ENCODE results near the gene HIGD1B. TPM values are rescaled to one million over a fixed set of nuclear protein-coding genes. Genes with fewer than 3 reads are reported as not detected.
"Not testable (repeated sequence)": the region's sequence is repeated elsewhere in the genome, so short reads cannot be mapped to it uniquely, and the experiment has no call there.

Gene HIGD1B
- total RNA-seq (1 to 10 TPM; 1.6 to 5.5 (median 3.6) TPM), polyA plus RNA-seq (10.3 TPM)
- long read RNA-seq, donor 1, partial matches to known transcripts, result 0 of 7 reads
- long read RNA-seq, donor 1, other reads (novel, unspliced or antisense), result 4 of 7 reads
- long read RNA-seq, donor 2, result 0 reads
- long read RNA-seq, donor 3, result 0 reads
- long read RNA-seq, donor 4, partial matches to known transcripts, result 0 of 6 reads
- long read RNA-seq, donor 4, other reads (novel, unspliced or antisense), result 2 of 6 reads

DNA sequence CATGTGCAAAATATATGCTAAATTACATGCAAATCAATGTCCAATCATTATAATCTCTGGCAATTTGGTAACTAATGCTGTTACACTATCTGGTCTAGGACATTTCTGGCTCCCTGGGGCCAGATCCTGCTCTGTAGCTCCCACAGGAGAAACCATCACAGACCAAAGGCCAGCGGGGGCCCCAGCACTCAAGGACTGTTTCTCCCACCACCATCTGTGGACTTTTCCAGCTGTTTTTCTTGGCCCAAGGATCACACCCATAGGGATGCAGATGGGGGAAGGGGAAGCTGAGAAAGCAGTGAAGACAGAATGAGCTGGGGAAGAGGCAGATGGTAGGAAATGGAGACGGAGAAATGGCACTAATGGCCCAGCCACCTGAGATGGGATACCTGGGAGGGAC, at the start of gene HIGD1B:
Gene HIGD1B (plus strand): TSS at position 298 of the 400 bp plus-strand sequence. CDS start 270 bp downstream, outside the sequence.
- intact Hi-C loops (cut with DNase I), result no loop called here
- no peaks in the 10 kb centered on the region for H3K4me1 ChIP-seq (ENCODE audit: control insufficient read depth, insufficient read depth, low read length)
- peak within 1 kb of the TSS; percentile 4 for H3K27ac ChIP-seq (ENCODE audit: low read length)
- 60% methylated on average over 2 of the region's 2 CpGs for WGBS
- DNase-seq (no peak), ATAC-seq (no peak)
- H3K27me3 ChIP-seq (ENCODE audit: control insufficient read depth, insufficient read depth), result no peaks in the 10 kb centered on the region
- H3K4me3 ChIP-seq (ENCODE audit: low read length), result no peak within 1 kb of the TSS
- no peaks in the 10 kb centered on the region for H3K9me3 ChIP-seq (ENCODE audit: control insufficient read depth, low read length)

DNA sequence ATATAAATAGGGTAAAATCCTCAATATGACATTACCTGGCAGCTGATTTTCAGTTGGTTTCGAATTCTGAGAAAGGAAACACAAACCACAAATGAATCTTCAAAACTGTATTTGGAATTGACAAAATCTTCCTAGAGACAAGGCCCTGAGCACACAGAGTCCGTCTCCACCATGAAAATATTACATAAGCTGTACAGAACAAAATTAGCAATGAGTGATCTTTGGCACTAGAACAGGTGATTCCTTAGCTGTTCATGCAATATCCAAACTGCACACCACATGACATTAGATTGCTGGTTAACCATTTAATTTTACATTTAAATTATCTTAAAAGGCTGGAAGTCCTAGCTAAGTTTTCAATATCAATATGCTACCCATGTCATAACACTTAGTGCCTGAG, 49.3 kb upstream of the HIGD1B start:
- peak; percentile 37 to 53 for ATAC-seq
- H3K4me1 ChIP-seq (ENCODE audit: control insufficient read depth, insufficient read depth, low read length), result peaks cover 11% of the 10 kb centered on the region
- intact Hi-C loops (cut with DNase I), result no loop called here

DNA sequence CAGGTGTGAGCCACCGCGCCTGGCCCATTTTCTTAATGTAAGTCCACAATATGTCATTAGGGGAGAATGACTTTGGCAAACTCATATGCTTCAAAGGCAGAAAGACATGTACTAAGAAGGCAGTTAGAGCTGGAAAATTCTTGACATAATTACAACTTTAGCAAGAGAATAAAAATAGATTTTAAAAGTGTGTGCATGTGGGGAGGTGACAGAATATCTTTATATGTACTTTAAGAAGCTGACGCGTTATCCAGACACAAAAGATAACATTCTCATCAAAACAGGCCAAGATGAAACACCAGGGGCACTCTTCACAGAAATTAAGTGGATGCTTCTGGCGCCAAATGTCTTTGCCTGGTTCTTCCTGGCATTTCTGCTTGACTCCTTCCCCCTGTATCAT, 45.8 kb upstream of the HIGD1B start:
- 67% methylated on average over 5 of the region's 5 CpGs for WGBS
- no peak overlapping the region for H3K4me3 ChIP-seq (ENCODE audit: low read length)
- H3K4me1 ChIP-seq (ENCODE audit: control insufficient read depth, insufficient read depth, low read length), result peaks cover 6% of the 10 kb centered on the region
- H3K27ac ChIP-seq (ENCODE audit: low read length), result peak overlapping the region; percentile 61
- intact Hi-C loops (cut with DNase I), result no loop called here
- no peak for ATAC-seq
- no peaks in the 10 kb centered on the region for H3K9me3 ChIP-seq (ENCODE audit: control insufficient read depth, low read length)
- H3K27me3 ChIP-seq (ENCODE audit: control insufficient read depth, insufficient read depth), result no peaks in the 10 kb centered on the region
- DNase-seq, result no peak

More for the DNA sequence above, 49.3 kb upstream of the HIGD1B start:
- H3K27ac ChIP-seq (ENCODE audit: low read length), result no peak overlapping the region
- no peaks in the 10 kb centered on the region for H3K9me3 ChIP-seq (ENCODE audit: control insufficient read depth, low read length)
- H3K4me3 ChIP-seq (ENCODE audit: low read length), result no peak overlapping the region
- H3K27me3 ChIP-seq (ENCODE audit: control insufficient read depth, insufficient read depth), result no peaks in the 10 kb centered on the region
- 74% methylated on average over 2 of the region's 2 CpGs for WGBS
- DNase-seq, result peak in 1 of 3 donors; percentile 7

DNA sequence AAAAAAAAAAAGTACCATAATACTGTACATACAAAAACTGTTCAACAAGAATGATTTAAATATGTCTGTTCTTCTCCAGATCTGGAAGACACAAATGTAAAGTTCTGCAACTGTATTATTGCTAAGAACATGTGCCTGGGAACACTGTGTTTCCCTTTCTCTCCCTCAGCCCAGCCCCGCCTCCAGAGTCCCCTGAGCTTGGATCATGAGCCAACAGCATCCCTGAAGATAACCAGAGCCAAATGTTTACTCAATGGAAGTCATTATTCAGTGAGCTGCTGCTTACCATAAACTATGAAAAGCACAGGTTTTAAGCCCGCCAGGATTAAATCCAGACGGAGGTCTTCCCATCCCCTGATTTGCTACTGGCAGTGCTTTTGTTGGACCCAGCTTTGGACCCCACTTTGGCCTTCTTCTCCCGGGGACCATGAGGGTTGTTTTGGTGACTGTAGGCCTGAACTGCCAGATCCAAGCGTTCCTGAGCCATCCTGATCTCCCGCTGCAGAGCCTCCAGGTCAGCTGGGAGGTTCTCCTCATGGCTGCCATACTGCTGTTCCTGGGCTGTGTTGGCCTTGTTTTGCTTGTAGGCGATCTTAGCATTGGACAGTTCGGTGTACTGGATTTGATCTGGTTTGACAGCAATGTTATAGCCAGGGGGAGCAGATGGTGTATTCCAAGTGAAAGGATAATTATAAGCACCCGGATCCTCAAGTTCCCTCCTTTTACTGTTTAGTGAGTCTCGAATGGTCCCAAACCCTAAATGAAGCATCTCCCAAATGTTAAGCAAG, 43.2 kb upstream of the HIGD1B start:
- peak overlapping the region; percentile 92 for H3K27ac ChIP-seq (ENCODE audit: low read length)
- no peak overlapping the region for H3K4me3 ChIP-seq (ENCODE audit: low read length)
- H3K27me3 ChIP-seq (ENCODE audit: control insufficient read depth, insufficient read depth), result no peaks in the 10 kb centered on the region
- peak in 1 of 3 donors; percentile 59 for DNase-seq
- H3K4me1 ChIP-seq (ENCODE audit: control insufficient read depth, insufficient read depth, low read length), result peaks cover 9% of the 10 kb centered on the region
- H3K9me3 ChIP-seq (ENCODE audit: control insufficient read depth, low read length), result no peaks in the 10 kb centered on the region
- intact Hi-C loops (cut with DNase I), result no loop called here
- 79% methylated on average over 10 of the region's 10 CpGs for WGBS
- ATAC-seq, result peak; percentile 75 to 84

DNA sequence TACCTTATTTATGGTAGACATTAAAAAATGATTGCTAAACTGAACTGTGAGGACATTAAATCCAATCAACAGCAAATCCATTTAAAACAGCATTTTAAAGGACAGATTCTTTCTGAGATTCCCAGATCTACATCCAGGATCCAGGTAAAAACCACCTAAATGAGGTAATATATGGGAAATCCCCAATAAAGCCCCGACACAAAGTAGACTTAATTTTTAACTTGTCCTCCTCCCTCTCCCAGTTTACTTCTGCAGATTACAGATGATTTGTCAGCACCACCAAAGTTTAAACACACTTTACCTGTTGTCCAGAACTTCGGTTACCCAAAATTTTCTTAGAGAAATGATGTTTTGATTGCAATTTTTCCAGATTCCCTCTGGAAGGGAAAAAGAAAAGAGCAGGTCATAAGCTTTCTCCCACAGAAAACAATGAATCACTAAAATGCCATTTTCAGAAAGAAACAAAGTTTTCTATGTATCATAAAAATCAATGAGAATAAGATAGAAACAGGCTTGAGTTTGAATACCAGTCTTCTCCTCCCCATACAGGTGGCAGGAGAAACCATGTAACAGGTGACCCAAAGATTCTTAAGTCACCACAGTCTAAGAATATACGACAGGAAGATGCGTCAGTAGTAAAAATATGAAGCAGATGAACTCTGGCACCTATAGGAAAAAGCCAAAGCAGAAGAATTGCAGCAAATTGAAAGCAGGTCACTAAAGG, 40.4 kb upstream of the HIGD1B start:
- intact Hi-C loops (cut with DNase I), result no loop called here
- ATAC-seq (no peak), DNase-seq (no peak)
- peaks cover 9% of the 10 kb centered on the region for H3K4me1 ChIP-seq (ENCODE audit: control insufficient read depth, insufficient read depth, low read length)
- no peak overlapping the region for H3K4me3 ChIP-seq (ENCODE audit: low read length)
- H3K9me3 ChIP-seq (ENCODE audit: control insufficient read depth, low read length), result no peaks in the 10 kb centered on the region
- H3K27ac ChIP-seq (ENCODE audit: low read length), result peak overlapping the region; percentile 37
- H3K27me3 ChIP-seq (ENCODE audit: control insufficient read depth, insufficient read depth), result no peaks in the 10 kb centered on the region
- WGBS, result 78% methylated on average over 4 of the region's 4 CpGs

DNA sequence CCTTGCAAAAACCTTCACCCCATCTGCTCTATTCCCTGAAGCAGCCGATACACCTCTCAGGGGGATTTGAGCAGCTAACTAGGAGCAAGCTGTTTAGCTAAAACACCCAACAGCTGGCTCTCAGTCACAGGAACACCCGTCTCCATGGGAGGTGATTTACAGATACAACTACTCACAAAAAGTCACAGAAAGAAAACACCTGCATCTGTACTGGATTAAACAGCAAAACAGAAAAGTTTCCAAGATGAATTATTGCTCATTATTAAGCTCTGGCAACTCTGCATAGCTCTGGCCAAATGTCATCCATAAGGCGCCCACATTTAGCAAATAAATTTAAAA, 39.9 kb upstream of the HIGD1B start:
- Histone ChIP-seq H3K4me3 (ENCODE audit: low read length) (no peak overlapping the region), H3K4me1 (ENCODE audit: control insufficient read depth, insufficient read depth, low read length) (peaks cover 9% of the 10 kb centered on the region), H3K27me3 (ENCODE audit: control insufficient read depth, insufficient read depth) (no peaks in the 10 kb centered on the region), H3K27ac (ENCODE audit: low read length) (peak overlapping the region; percentile 37), H3K9me3 (ENCODE audit: control insufficient read depth, low read length) (no peaks in the 10 kb centered on the region)
- intact Hi-C loops (cut with DNase I), result no loop called here
- WGBS, result 69% methylated on average over 3 of the region's 3 CpGs
- ATAC-seq (no peak), DNase-seq (no peak)

DNA sequence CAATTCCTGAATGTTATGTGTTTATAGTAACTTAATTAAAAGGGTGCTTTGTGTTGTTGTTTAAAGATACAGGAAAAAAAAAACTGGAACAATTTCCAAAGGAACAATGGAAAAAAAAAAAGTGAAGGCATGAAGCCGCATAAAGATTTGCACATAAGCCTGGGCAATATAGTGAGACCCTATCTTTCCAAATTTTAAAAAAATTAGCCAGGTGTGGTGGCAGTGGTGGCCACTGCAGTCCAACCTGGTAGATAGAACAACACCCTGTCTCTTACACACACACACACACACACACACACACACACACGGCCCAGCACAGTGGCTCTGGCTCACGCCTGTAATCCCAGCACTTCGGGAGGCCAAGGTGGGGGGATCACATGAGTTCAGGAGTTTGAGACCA, 39.5 kb upstream of the HIGD1B start:
- H3K27ac ChIP-seq (ENCODE audit: low read length), result no peak overlapping the region
- WGBS, result 83% methylated on average over 4 of the region's 4 CpGs
- no peak for ATAC-seq

DNA sequence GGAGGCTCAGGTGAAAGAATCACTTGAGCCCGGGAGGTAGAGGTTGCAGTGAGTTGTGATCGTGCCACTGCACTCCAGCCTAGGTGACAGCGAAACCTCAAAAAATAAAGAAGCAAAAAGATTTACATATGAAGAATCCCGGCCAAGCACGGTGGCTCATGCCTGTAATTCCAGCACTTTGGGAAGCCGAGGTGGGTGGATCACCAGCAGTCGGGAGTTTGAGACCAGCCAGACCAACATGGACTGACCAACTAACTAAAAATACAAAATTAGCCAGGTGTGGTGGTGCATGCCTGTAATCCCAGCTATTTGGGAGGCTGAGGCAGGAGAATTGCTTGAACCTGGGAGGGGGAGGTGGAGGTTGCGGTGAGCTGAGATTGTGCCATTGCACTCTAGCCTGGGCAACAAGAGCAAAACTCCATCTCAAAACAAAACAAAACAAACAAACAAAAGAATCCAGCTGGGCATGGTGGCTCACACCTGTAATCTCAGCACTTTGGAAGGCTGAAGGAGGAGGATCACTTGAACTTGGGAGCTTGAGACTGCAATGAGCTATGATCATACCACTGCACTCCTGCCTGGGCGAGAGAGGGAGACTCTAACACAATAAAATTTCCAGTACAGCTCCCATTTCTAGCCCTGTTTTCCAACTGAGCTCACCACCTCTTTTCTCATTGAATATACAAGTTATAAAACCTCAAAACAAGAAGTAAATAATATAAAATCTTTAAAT, 38.9 kb upstream of the HIGD1B start:
- 96% methylated on average over 9 of the region's 9 CpGs for WGBS
- H3K27me3 ChIP-seq (ENCODE audit: control insufficient read depth, insufficient read depth); H3K4me1 ChIP-seq (ENCODE audit: control insufficient read depth, insufficient read depth, low read length); H3K9me3 ChIP-seq (ENCODE audit: control insufficient read depth, low read length); DNase-seq; ATAC-seq; H3K4me3 ChIP-seq (ENCODE audit: low read length); H3K27ac ChIP-seq (ENCODE audit: low read length); intact Hi-C loops (cut with DNase I): not testable (repeated sequence)

More for the DNA sequence above, 39.5 kb upstream of the HIGD1B start:
- Histone ChIP-seq H3K27me3 (ENCODE audit: control insufficient read depth, insufficient read depth) (no peaks in the 10 kb centered on the region), H3K9me3 (ENCODE audit: control insufficient read depth, low read length) (no peaks in the 10 kb centered on the region), H3K4me1 (ENCODE audit: control insufficient read depth, insufficient read depth, low read length) (peaks cover 9% of the 10 kb centered on the region), H3K4me3 (ENCODE audit: low read length) (no peak overlapping the region)
- no peak for DNase-seq
- intact Hi-C loops (cut with DNase I), result no loop called here

DNA sequence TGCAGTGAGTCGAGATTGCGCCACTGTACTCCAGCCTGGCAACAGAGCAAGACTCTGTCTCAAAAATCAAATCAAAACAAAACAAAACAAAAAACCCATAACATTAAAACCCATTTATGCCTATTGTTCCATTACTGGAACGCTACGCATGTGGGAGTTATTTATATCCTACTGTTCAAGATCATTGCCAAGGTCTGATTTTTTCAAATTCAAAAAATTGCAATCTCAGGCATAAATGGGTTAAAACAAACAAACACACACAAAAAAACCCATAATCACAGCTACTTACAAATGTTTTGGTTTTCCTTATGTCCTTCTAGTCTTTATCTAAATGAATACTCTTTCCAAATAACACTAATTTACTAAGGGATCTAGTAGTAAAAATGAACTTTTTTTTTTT, 35.4 kb upstream of the HIGD1B start:
- Histone ChIP-seq H3K27me3 (ENCODE audit: control insufficient read depth, insufficient read depth) (no peaks in the 10 kb centered on the region), H3K4me3 (ENCODE audit: low read length) (no peak overlapping the region), H3K9me3 (ENCODE audit: control insufficient read depth, low read length) (no peaks in the 10 kb centered on the region), H3K4me1 (ENCODE audit: control insufficient read depth, insufficient read depth, low read length) (peaks cover 2% of the 10 kb centered on the region), H3K27ac (ENCODE audit: low read length) (no peak overlapping the region)
- intact Hi-C loops (cut with DNase I), result no loop called here
- WGBS, result 46% methylated on average over 4 of the region's 4 CpGs
- ATAC-seq, result no peak
- DNase-seq, result no peak

DNA sequence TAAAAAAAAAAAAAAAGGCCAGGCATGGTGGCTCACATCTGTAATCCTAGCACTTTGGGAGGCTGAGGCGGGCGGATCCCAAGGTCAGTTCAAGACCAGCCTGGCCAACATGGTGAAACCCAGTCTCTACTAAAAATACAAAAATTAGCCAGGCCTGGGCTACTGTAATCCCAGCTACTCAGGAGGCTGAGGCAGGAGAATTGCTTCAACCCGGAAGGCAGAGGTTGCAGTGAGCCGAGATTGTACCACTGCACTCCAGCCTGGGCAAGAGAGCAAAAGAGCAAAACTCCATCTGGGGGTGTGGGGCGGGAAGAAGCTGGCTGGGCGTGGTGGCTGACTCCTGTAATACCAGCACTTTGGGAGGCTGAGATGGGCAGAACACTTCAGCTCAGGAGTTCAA, 29.2 kb upstream of the HIGD1B start:
- ATAC-seq; H3K27ac ChIP-seq (ENCODE audit: low read length); intact Hi-C loops (cut with DNase I); H3K4me1 ChIP-seq (ENCODE audit: control insufficient read depth, insufficient read depth, low read length); H3K9me3 ChIP-seq (ENCODE audit: control insufficient read depth, low read length); H3K4me3 ChIP-seq (ENCODE audit: low read length); DNase-seq; H3K27me3 ChIP-seq (ENCODE audit: control insufficient read depth, insufficient read depth): not testable (repeated sequence)
- WGBS, result 85% methylated on average over 6 of the region's 6 CpGs
